ENCODE measurements around the gene ZDHHC19.

Gene ZDHHC19

GRCh38 chr3:196150481-196150880 is 60.7 kb downstream of the ZDHHC19 start:
- no peak overlapping the region for H3K4me3 ChIP-seq (ENCODE audit: low read length)
- TF ChIP-seq EZH2phosphoT487 (IDR thresholded peaks at IDR 0.05; ENCODE audit: low read length) (no peak), EZH2 (optimal IDR thresholded peaks at IDR 0.05; ENCODE audit: low read depth, low read length) (no peak), CTCF (IDR thresholded peaks at IDR 0.05; ENCODE audit: low read length) (no peak)
- H3K36me3 ChIP-seq (replicated peaks; ENCODE audit: insufficient read depth, low read length): no peaks in the 10 kb centered on the region
- H3K79me2 ChIP-seq (ENCODE audit: low read length): no peaks in the 10 kb centered on the region
- H4K20me1 ChIP-seq (ENCODE audit: insufficient read depth, low read length): no peaks in the 10 kb centered on the region
- no peak overlapping the region for H3K27ac ChIP-seq (ENCODE audit: low read length)
- DNase-seq: no peak
- no peaks in the 10 kb centered on the region for H3F3A ChIP-seq (ENCODE audit: insufficient read depth, low read length)
- H3K9me3 ChIP-seq (replicated peaks; ENCODE audit: insufficient read depth, low read length): no peaks in the 10 kb centered on the region
- H3K27me3 ChIP-seq (replicated peaks; ENCODE audit: insufficient read depth, low read length): no peaks in the 10 kb centered on the region
- H3K9me2 ChIP-seq (replicated peaks; ENCODE audit: insufficient read depth, low read length): no peaks in the 10 kb centered on the region
- no peak overlapping the region for H2AFZ ChIP-seq (ENCODE audit: low read length)
- no peak overlapping the region for H3K4me2 ChIP-seq (ENCODE audit: low read depth, low read length)
- H3K4me1 ChIP-seq (ENCODE audit: low read length): no peaks in the 10 kb centered on the region
- H3K9ac ChIP-seq (ENCODE audit: low read length): no peak overlapping the region

- H3K27me3 ChIP-seq (replicated peaks; ENCODE audit: insufficient read depth, low read length): no peaks in the 10 kb centered on the region
- H2AFZ ChIP-seq (ENCODE audit: low read length): no peak overlapping the region
- H3K9me3 ChIP-seq (replicated peaks; ENCODE audit: insufficient read depth, low read length): no peaks in the 10 kb centered on the region
- no peaks in the 10 kb centered on the region for H3K79me2 ChIP-seq (ENCODE audit: low read length)
- H3K4me3 ChIP-seq (ENCODE audit: low read length): no peak overlapping the region
- no peaks in the 10 kb centered on the region for H4K20me1 ChIP-seq (ENCODE audit: insufficient read depth, low read length)
- no peaks in the 10 kb centered on the region for H3K9me2 ChIP-seq (replicated peaks; ENCODE audit: insufficient read depth, low read length)
- H3F3A ChIP-seq (ENCODE audit: insufficient read depth, low read length): no peaks in the 10 kb centered on the region
- H3K27ac ChIP-seq (ENCODE audit: low read length): no peak overlapping the region
- TF ChIP-seq EZH2phosphoT487 (IDR thresholded peaks at IDR 0.05; ENCODE audit: low read length) (no peak), EZH2 (optimal IDR thresholded peaks at IDR 0.05; ENCODE audit: low read depth, low read length) (no peak), CTCF (IDR thresholded peaks at IDR 0.05; ENCODE audit: low read length) (no peak)
- no peaks in the 10 kb centered on the region for H3K4me1 ChIP-seq (ENCODE audit: low read length)
- no peak for DNase-seq
- no peak overlapping the region for H3K4me2 ChIP-seq (ENCODE audit: low read depth, low read length)
- H3K9ac ChIP-seq (ENCODE audit: low read length): no peak overlapping the region
- no peaks in the 10 kb centered on the region for H3K36me3 ChIP-seq (replicated peaks; ENCODE audit: insufficient read depth, low read length)
Measured at GRCh38 chr3:196149831-196150301, 61.3 kb downstream of the ZDHHC19 start.

- TF ChIP-seq EZH2phosphoT487 (IDR thresholded peaks at IDR 0.05; ENCODE audit: low read length) (no peak), CTCF (IDR thresholded peaks at IDR 0.05; ENCODE audit: low read length) (no peak), EZH2 (optimal IDR thresholded peaks at IDR 0.05; ENCODE audit: low read depth, low read length) (no peak)
- Histone ChIP-seq H4K20me1 (ENCODE audit: insufficient read depth, low read length) (no peaks in the 10 kb centered on the region), H3K4me3 (ENCODE audit: low read length) (no peak overlapping the region), H3K9me2 (replicated peaks; ENCODE audit: insufficient read depth, low read length) (no peaks in the 10 kb centered on the region), H3K4me2 (ENCODE audit: low read depth, low read length) (no peak overlapping the region), H3K9me3 (replicated peaks; ENCODE audit: insufficient read depth, low read length) (no peaks in the 10 kb centered on the region), H3K27ac (ENCODE audit: low read length) (no peak overlapping the region), H3K27me3 (replicated peaks; ENCODE audit: insufficient read depth, low read length) (no peaks in the 10 kb centered on the region), H3F3A (ENCODE audit: insufficient read depth, low read length) (no peaks in the 10 kb centered on the region), H3K9ac (ENCODE audit: low read length) (no peak overlapping the region), H3K4me1 (ENCODE audit: low read length) (no peaks in the 10 kb centered on the region), H3K36me3 (replicated peaks; ENCODE audit: insufficient read depth, low read length) (no peaks in the 10 kb centered on the region), H2AFZ (ENCODE audit: low read length) (no peak overlapping the region), H3K79me2 (ENCODE audit: low read length) (no peaks in the 10 kb centered on the region)
- no peak for DNase-seq
Measured at GRCh38 chr3:196149375-196149774, 61.8 kb downstream of the ZDHHC19 start.
